Fibroblast of the aortic adventitia (primary cell): ENCODE data around the gene BMP6. TPM values are rescaled to one million over a fixed set of nuclear protein-coding genes. Genes with fewer than 3 reads are reported as not detected.

Experiments
- DNase-seq: peaks from one replicate; pipeline ENCODE4 v3.0.0-alpha.2; 2010; ENCODE audit warnings: low read depth
- H3K4me3 ChIP-seq: 2 replicates; pipeline ENCODE4 v1.5.1; 2011; ENCODE audit warnings: low read depth, mild to moderate bottlenecking, control low read depth, low read length, moderate library complexity
- CTCF ChIP-seq: IDR thresholded peaks from 2 replicates; pipeline ENCODE4 v1.5.1; 2011; ENCODE audit warnings: mild to moderate bottlenecking, low read length, control low read depth, inconsistent platforms; ENCODE audit not compliant: insufficient read depth
- total RNA-seq: library from RNA; depleted of rRNA; stranded (reverse); fragments of >200 nt; gene quantifications from 2 replicates; pipeline ENCODE4 v1.2.3, GENCODE V29; 2012; ENCODE audit warnings: low replicate concordance

Gene BMP6
- total RNA-seq, 1 donor = 10.5 TPM

GRCh38 chr6:7903673-7904072 is 177.8 kb downstream of the BMP6 start:
- DNase-seq = no peak
- H3K4me3 ChIP-seq = no peak overlapping the region
- TF ChIP-seq CTCF = no peak

GRCh38 chr6:7904654-7905319 is 178.9 kb downstream of the BMP6 start:
- no peak overlapping the region for H3K4me3 ChIP-seq
- no peak for TF ChIP-seq CTCF
- DNase-seq = no peak

GRCh38 chr6:7905416-7905815 is 179.5 kb downstream of the BMP6 start:
- no peak for TF ChIP-seq CTCF
- DNase-seq = peak; percentile 57
- no peak overlapping the region for H3K4me3 ChIP-seq

- no peak for DNase-seq
- no peak for TF ChIP-seq CTCF
- H3K4me3 ChIP-seq = no peak overlapping the region
Observed at GRCh38 chr6:7906741-7907140, 180.8 kb downstream of the BMP6 start.

- no peak for DNase-seq
- no peak for TF ChIP-seq CTCF
Observed at GRCh38 chr6:7907159-7907558, 181.3 kb downstream of the BMP6 start.

GRCh38 chr6:7909323-7910276 is 183.7 kb downstream of the BMP6 start:
- TF ChIP-seq CTCF = no peak
- DNase-seq = peak; percentile 26
- peak overlapping the region; percentile 85 for H3K4me3 ChIP-seq

More at GRCh38 chr6:7907159-7907558, 181.3 kb downstream of the BMP6 start:
- H3K4me3 ChIP-seq = no peak overlapping the region
